Body of pancreas (tissue), 4 donors: ENCODE data around the gene ENTR1. TPM values are rescaled to one million over a fixed set of nuclear protein-coding genes. Genes with fewer than 3 reads are reported as not detected.

Experiments used
- ATAC-seq: fragments of 150-250 bp; one replicate; pipeline ENCODE4 v1.9.1; 2016
- DNase-seq, 4 donors: peaks; one replicate each; pipeline ENCODE4 v3.0.0-alpha.2; 2019
- H3K27ac ChIP-seq, 4 donors: fragments of 200-600 bp; sonication (generic); 1 replicate in 3 of 4; 2 replicates in 1 of 4; pipeline versions ENCODE4 v1.5.1 to v1.6.1; 2016 to 2019; ENCODE audit warnings: mild to moderate bottlenecking in 1 of 4, mixed read lengths in 1 of 4, moderate library complexity in 1 of 4
- H3K27me3 ChIP-seq, 2 donors: fragments of 200-600 bp; sonication (generic); one replicate each; pipeline ENCODE4 v1.6.0; 2016; ENCODE audit warnings: mild to moderate bottlenecking in 1 of 2
- H3K36me3 ChIP-seq, 2 donors: fragments of 200-600 bp; sonication (generic); replicated peaks in 1 of 2; 2 replicates each; pipeline ENCODE4 v1.5.1; 2016; ENCODE audit warnings: low read depth in 2 of 2; ENCODE audit not compliant: insufficient read depth in 1 of 2
- H3K4me1 ChIP-seq: fragments of 200-600 bp; sonication (generic); one replicate; pipeline ENCODE4 v1.6.0; 2016
- H3K4me3 ChIP-seq, 2 donors: fragments of 200-600 bp; sonication (generic); 1 replicate in 1 of 2; 2 replicates in 1 of 2; pipeline ENCODE4 v1.5.1; 2016 to 2019
- H3K9me3 ChIP-seq, 3 donors: fragments of 200-600 bp; sonication (generic); 1 replicate in 2 of 3; 2 replicates in 1 of 3; pipeline ENCODE4 v1.5.1; 2016
- CTCF ChIP-seq, 7 experiments: fragments of 450-650 bp in 4 of 7; fragments of 200-600 bp in 3 of 7; sonication (generic) in 3 of 7; IDR thresholded peaks; one replicate each; pipeline ENCODE4 v1.5.1; 2016 to 2019; ENCODE audit warnings: antibody characterized with exemption in 7 of 7
- POLR2A ChIP-seq, 3 donors: fragments of 450-650 bp; IDR thresholded peaks; one replicate each; pipeline ENCODE4 v1.6.1; 2016; ENCODE audit warnings: antibody characterized with exemption in 3 of 3, mild to moderate bottlenecking in 2 of 3
- WGBS, 2 donors: methylation state at CpG; one replicate each; pipeline ENCODE4 v1.1.5; 2017; 5-methylcytosine and 5-hydroxymethylcytosine counted together
- intact Hi-C: fragments of 100-400 bp; cut with DNase I; formaldehyde crosslinking; loops from one replicate; pipeline ENCODE4 v1.15.1; 2023
- total RNA-seq, 2 donors: library from RNA; depleted of rRNA; stranded (reverse); fragments of >200 nt; gene quantifications; one replicate each; pipeline ENCODE4 v1.1.0, GENCODE V29; 2016

The ENTR1 gene
- total RNA-seq, 2 donors from 2014 or later: 20.2 to 71.5 TPM

GRCh38 chr9:136381311-136381710, 29.1 kb downstream of the ENTR1 start:
- Histone ChIP-seq H3K4me1 (no peaks in the 10 kb centered on the region), H3K27me3 (no peaks in the 10 kb centered on the region), H3K36me3 (peaks cover 4 to 14% of the 10 kb centered on the region in 2 donors), H3K27ac (no peak overlapping the region), H3K9me3 (no peaks in the 10 kb centered on the region), H3K4me3 (no peak overlapping the region)
- ATAC-seq (no peak), DNase-seq (no peak)
- TF ChIP-seq CTCF (IDR thresholded peaks at IDR 0.05) (no peak), POLR2A (IDR thresholded peaks at IDR 0.05) (no peak)
- 83 to 100% methylated on average over 3 to 9 of the region's 9 CpGs for WGBS, 2 donors
- intact Hi-C loops: no loop called here

GRCh38 chr9:136380381-136380780, 30.0 kb downstream of the ENTR1 start:
- no peak for ATAC-seq
- intact Hi-C loops: no loop called here
- WGBS, 2 donors: 80 to 91% methylated on average over 1 to 17 of the region's 17 CpGs
- H3K4me3 ChIP-seq: no peak overlapping the region
- TF ChIP-seq CTCF (IDR thresholded peaks at IDR 0.05): no peak
- no peak for TF ChIP-seq POLR2A (IDR thresholded peaks at IDR 0.05)
- H3K36me3 ChIP-seq: peaks cover 4 to 10% of the 10 kb centered on the region in 2 donors
- DNase-seq: no peak
- no peaks in the 10 kb centered on the region for H3K9me3 ChIP-seq
- H3K27ac ChIP-seq: no peak overlapping the region
- no peaks in the 10 kb centered on the region for H3K27me3 ChIP-seq
- no peaks in the 10 kb centered on the region for H3K4me1 ChIP-seq

- no peak overlapping the region for H3K4me3 ChIP-seq
- H3K9me3 ChIP-seq: no peaks in the 10 kb centered on the region
- 60 to 88% methylated on average over 1 to 11 of the region's 11 CpGs for WGBS, 2 donors
- intact Hi-C loops: no loop called here
- H3K27me3 ChIP-seq: no peaks in the 10 kb centered on the region
- no peaks in the 10 kb centered on the region for H3K4me1 ChIP-seq
- TF ChIP-seq POLR2A (IDR thresholded peaks at IDR 0.05) (no peak), CTCF (IDR thresholded peaks at IDR 0.05) (no peak)
- ATAC-seq: no peak
- H3K27ac ChIP-seq: no peak overlapping the region
- peaks cover 4 to 10% of the 10 kb centered on the region in 2 donors for H3K36me3 ChIP-seq
- no peak for DNase-seq
Observed at GRCh38 chr9:136379891-136380290, 30.5 kb downstream of the ENTR1 start.

- TF ChIP-seq POLR2A (IDR thresholded peaks at IDR 0.05) (no peak), CTCF (IDR thresholded peaks at IDR 0.05) (no peak)
- 89 to 100% methylated on average over 1 to 11 of the region's 11 CpGs for WGBS, 2 donors
- intact Hi-C loops: no loop called here
- DNase-seq: no peak
- Histone ChIP-seq H3K27me3 (no peaks in the 10 kb centered on the region), H3K27ac (no peak overlapping the region), H3K4me1 (no peaks in the 10 kb centered on the region), H3K4me3 (no peak overlapping the region), H3K9me3 (no peaks in the 10 kb centered on the region), H3K36me3 (peaks cover 4 to 10% of the 10 kb centered on the region in 2 donors)
- ATAC-seq: no peak
Observed at GRCh38 chr9:136379401-136379800, 31.0 kb downstream of the ENTR1 start.

GRCh38 chr9:136379003-136379287, 31.5 kb downstream of the ENTR1 start:
- no peak overlapping the region for H3K4me3 ChIP-seq
- TF ChIP-seq CTCF (IDR thresholded peaks at IDR 0.05) (no peak), POLR2A (IDR thresholded peaks at IDR 0.05) (no peak)
- no peak for ATAC-seq
- WGBS, 2 donors: 80 to 91% methylated on average over 4 to 18 of the region's 18 CpGs
- intact Hi-C loops: no loop called here
- peaks cover 4 to 10% of the 10 kb centered on the region in 2 donors for H3K36me3 ChIP-seq
- no peaks in the 10 kb centered on the region for H3K9me3 ChIP-seq
- H3K27me3 ChIP-seq: no peaks in the 10 kb centered on the region
- H3K4me1 ChIP-seq: no peaks in the 10 kb centered on the region
- H3K27ac ChIP-seq: no peak overlapping the region
- DNase-seq: no peak
